GM15510 (cell line): Measurements from ENCODE around the gene SMIM36.

Experiments
- POLR2A ChIP-seq: IDR thresholded peaks from 3 replicates; pipeline ENCODE4 v1.6.1; 2011; ENCODE audit warnings: borderline replicate concordance; ENCODE audit not compliant: insufficient read length; ENCODE audit errors: extremely low read depth

The SMIM36 gene

GRCh38 chr17:55480631-55481315, 30.5 kb downstream of the SMIM36 start:
- no peak for TF ChIP-seq POLR2A

- TF ChIP-seq POLR2A: no peak
Observed at GRCh38 chr17:55479903-55480302, 31.3 kb downstream of the SMIM36 start.

DNA sequence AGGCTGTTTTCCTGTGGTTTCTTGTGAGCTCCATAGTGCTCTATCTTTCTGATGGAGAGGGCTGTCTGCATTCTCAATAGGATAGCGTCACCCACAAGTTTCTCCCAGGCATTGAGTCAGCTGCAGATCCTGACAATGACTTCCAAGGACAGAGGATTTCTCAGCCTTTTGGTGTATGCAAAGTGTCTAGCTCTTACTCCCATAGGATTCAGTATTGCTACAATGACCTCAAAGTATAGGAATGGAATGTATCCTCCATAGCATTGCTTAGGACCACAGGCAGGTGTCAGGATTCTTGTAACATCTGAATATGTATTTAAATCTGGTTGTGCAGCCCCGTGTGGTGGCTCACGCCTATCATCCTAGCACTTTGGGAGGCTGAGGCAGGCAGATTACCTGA, 32.3 kb downstream of the SMIM36 start:
- no peak for TF ChIP-seq POLR2A

- TF ChIP-seq POLR2A: no peak
Observed at GRCh38 chr17:55466671-55467070, 44.6 kb downstream of the SMIM36 start.

GRCh38 chr17:55463600-55463999, 47.7 kb downstream of the SMIM36 start:
- no peak for TF ChIP-seq POLR2A

- TF ChIP-seq POLR2A: no peak
Observed at GRCh38 chr17:55462711-55463110, 48.5 kb downstream of the SMIM36 start.

DNA sequence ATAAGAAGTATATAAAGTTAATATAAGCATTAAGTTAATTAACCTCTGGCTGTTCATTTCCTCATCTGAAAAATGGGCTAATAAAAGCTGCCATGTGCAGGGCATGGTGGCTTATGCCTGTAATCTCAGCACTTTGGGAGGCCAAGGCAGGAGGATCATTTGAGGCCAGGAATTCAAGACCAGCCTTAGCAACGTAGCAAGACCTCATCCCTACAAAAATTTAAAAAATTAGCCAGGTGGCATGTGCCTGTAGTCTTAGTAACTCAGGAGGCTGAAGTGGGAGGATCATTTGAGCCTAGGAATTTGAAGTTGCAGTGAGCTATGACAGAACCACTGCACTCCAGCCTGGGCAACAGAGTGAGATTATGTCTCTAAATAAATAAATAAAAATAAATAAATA, 49.0 kb downstream of the SMIM36 start:
- TF ChIP-seq POLR2A: no peak

- TF ChIP-seq POLR2A: no peak
Observed at GRCh38 chr17:55458978-55459377, 52.3 kb downstream of the SMIM36 start.

DNA sequence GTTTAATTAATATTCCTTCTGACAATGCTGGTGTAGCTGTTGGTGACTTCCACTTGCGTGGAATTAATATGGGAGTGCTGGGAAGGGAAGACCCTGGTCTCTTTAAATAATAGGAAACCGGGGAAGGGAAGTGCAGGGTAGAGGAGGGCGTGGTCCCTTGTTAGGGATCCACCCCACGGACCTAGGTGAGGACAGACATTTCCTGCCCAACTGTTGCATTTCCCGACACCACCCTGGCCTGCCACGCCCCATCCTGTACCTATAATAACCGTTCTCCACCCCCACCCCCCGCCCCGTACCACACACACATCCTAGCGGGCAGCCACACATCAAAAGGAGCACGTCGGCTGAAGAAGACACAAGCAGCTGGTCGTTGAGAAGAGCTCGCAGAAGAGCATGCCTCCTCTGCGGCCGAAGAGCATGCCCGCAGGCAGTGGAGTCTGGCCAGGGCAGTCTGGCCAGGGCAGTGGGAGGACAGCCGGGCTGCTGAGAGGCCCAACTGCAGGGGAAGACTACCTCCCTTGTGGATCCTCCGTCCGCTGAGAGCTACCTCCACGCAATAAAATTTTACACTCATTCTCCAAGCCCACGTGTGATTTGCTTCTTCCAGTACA, 52.9 kb downstream of the SMIM36 start:
- TF ChIP-seq POLR2A: no peak

DNA sequence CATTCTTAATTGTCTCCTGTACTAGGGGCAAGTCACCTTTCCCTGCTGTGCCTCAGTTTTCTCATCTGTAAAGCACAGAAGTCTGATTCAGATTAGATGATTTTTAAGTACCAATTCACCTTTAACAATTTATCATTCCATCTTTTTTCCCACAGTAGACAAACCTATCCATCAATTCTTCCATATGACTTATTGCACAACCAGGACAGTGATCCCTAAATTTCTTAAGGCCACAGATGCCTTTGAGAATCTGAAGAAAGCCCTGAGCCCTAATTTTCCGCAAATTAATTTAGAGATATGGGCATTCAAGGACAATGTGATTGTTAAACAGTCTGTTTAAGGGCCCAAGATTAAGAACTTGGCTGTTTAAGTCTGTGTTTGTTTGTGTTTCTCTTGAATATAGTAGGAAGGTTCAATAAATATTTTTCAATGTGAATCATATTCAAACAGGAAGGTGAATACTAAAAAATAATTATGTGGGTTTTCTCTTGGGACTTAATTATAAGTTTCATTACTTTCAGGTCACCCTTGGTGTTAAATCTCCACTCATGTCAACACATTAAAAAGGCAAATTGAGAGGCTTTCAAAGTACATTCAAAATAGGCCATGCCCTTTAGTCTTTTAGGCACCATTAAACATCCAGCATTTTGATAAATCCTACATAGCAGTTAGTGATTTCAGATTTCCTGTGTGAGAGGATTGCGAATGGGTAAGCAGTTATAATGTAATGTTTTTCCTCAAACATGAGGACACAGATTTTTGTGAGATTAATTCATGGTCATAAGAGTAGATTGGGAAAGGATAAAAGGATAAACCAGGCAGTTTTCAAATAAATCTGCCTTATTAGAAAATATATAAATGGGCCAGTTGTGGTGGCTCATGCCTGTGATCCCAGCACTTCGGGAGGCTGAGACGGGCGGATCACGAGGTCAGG, 54.7 kb downstream of the SMIM36 start:
- TF ChIP-seq POLR2A: no peak

- no peak for TF ChIP-seq POLR2A
Observed at GRCh38 chr17:55454906-55455474, 56.3 kb downstream of the SMIM36 start.

GRCh38 chr17:55453839-55454557, 57.3 kb downstream of the SMIM36 start:
- TF ChIP-seq POLR2A: no peak

GRCh38 chr17:55452139-55452790, 59.0 kb downstream of the SMIM36 start:
- TF ChIP-seq POLR2A: no peak

GRCh38 chr17:55451758-55452138, 59.5 kb downstream of the SMIM36 start:
- no peak for TF ChIP-seq POLR2A
